Neural cell (in vitro differentiated cells): ENCODE results near the gene C1QTNF8. TPM values are rescaled to one million over a fixed set of nuclear protein-coding genes. Genes with fewer than 3 reads are reported as not detected.
"Not testable (repeated sequence)": the region's sequence is repeated elsewhere in the genome, so short reads cannot be mapped to it uniquely, and the experiment has no call there.

ENCODE experiments used
- H2AFZ ChIP-seq: fragments of 200-600, 300-800 bp; sonication (generic), shearing (Covaris generic); 2 replicates; pipeline ENCODE4 v1.6.0; 2014; ENCODE audit warnings: low read depth, mild to moderate bottlenecking, antibody characterized with exemption, low read length, moderate library complexity
- H3F3A ChIP-seq: fragments of 200-600 bp; shearing (Covaris generic); 2 replicates; pipeline ENCODE4 v1.6.1; 2016; ENCODE audit warnings: mild to moderate bottlenecking, moderate library complexity, mixed read lengths, antibody characterized with exemption, low read length; ENCODE audit not compliant: insufficient read depth, poor library complexity, severe bottlenecking
- H3K27ac ChIP-seq: fragments of 200-600, 300-800 bp; sonication (generic), shearing (Covaris generic); 2 replicates; pipeline ENCODE4 v1.5.1; 2014; ENCODE audit warnings: mild to moderate bottlenecking, low read length, moderate library complexity
- H3K27me3 ChIP-seq: fragments of 300-800, 200-600 bp; sonication (generic), shearing (Covaris generic); 2 replicates; pipeline ENCODE4 v1.6.0; 2014; ENCODE audit warnings: mild to moderate bottlenecking, low read depth, low read length, moderate library complexity; ENCODE audit not compliant: insufficient read depth
- H3K36me3 ChIP-seq: fragments of 300-800, 200-600 bp; sonication (generic), shearing (Covaris generic); 2 replicates; pipeline ENCODE4 v1.5.1; 2014; ENCODE audit warnings: mild to moderate bottlenecking, antibody characterized with exemption, low read length, moderate library complexity; ENCODE audit not compliant: insufficient read depth
- H3K4me2 ChIP-seq: fragments of 300-800, 200-600 bp; sonication (generic), shearing (Covaris generic); 2 replicates; pipeline ENCODE4 v1.6.0; 2014; ENCODE audit warnings: mild to moderate bottlenecking, low read length
- H3K4me3 ChIP-seq: fragments of 300-800, 200-600 bp; sonication (generic), shearing (Covaris generic); 2 replicates; pipeline ENCODE4 v1.5.1; 2014; ENCODE audit warnings: mild to moderate bottlenecking, low read length, moderate library complexity
- H3K79me2 ChIP-seq: fragments of 200-600 bp; shearing (Covaris generic); replicated peaks from 2 replicates; pipeline ENCODE4 v1.6.0; 2014; ENCODE audit warnings: mild to moderate bottlenecking, low read length, moderate library complexity; ENCODE audit not compliant: insufficient read depth
- H3K9ac ChIP-seq: fragments of 300-800, 200-600 bp; sonication (generic), shearing (Covaris generic); 2 replicates; pipeline ENCODE4 v1.6.1; 2016; ENCODE audit warnings: mild to moderate bottlenecking, low read length, mixed read lengths
- H3K9me2 ChIP-seq: fragments of 200-600 bp; shearing (Covaris generic); 2 replicates; pipeline ENCODE4 v1.6.1; 2016; ENCODE audit warnings: mild to moderate bottlenecking, low read length, mixed read lengths; ENCODE audit not compliant: insufficient read depth
- H3K9me3 ChIP-seq: fragments of 200-600, 300-800 bp; sonication (generic), shearing (Covaris generic); 2 replicates; pipeline ENCODE4 v1.6.1; 2016; ENCODE audit warnings: mild to moderate bottlenecking, mixed run types, low read length, moderate library complexity, mixed read lengths
- H4K20me1 ChIP-seq: fragments of 200-600 bp; shearing (Covaris generic); 2 replicates; pipeline ENCODE4 v1.6.1; 2016; ENCODE audit warnings: mild to moderate bottlenecking, mixed run types; ENCODE audit not compliant: insufficient read depth
- EP300 ChIP-seq: fragments of 450-650 bp; conservative IDR thresholded peaks from 2 replicates; pipeline ENCODE4 v1.6.1; 2014; ENCODE audit warnings: antibody characterized with exemption, mild to moderate bottlenecking, moderate library complexity; ENCODE audit not compliant: poor library complexity, severe bottlenecking
- EZH2 ChIP-seq: fragments of 200-600, 300-800 bp; shearing (Covaris generic), sonication (generic); IDR thresholded peaks from 2 replicates; pipeline ENCODE4 v1.6.1; 2014; ENCODE audit warnings: antibody characterized with exemption, low read length, borderline replicate concordance, mild to moderate bottlenecking; ENCODE audit not compliant: insufficient read depth, poor library complexity, severe bottlenecking
- MXI1 ChIP-seq: fragments of 450-650 bp; conservative IDR thresholded peaks from 2 replicates; pipeline ENCODE4 v1.6.1; 2014; ENCODE audit warnings: antibody characterized with exemption, mild to moderate bottlenecking; ENCODE audit not compliant: poor library complexity, severe bottlenecking
- POLR2AphosphoS5 ChIP-seq: IDR thresholded peaks from 2 replicates; pipeline ENCODE4 v1.6.1; 2012
- RAD21 ChIP-seq: fragments of 450-650 bp; conservative IDR thresholded peaks from 2 replicates; pipeline ENCODE4 v1.6.1; 2014; ENCODE audit warnings: antibody characterized with exemption, mild to moderate bottlenecking, moderate library complexity
- SMC3 ChIP-seq: fragments of 450-650 bp; conservative IDR thresholded peaks from 2 replicates; pipeline ENCODE4 v1.6.1; 2014; ENCODE audit warnings: antibody characterized with exemption, mild to moderate bottlenecking, moderate library complexity; ENCODE audit not compliant: poor library complexity
- TAF1 ChIP-seq: IDR thresholded peaks from 2 replicates; pipeline ENCODE4 v1.6.1; 2012; ENCODE audit warnings: low read depth
- polyA plus RNA-seq: library from polyadenylated mRNA; depleted of rRNA; stranded (reverse); fragments of >200 nt; gene quantifications from 2 replicates; pipeline ENCODE4 v1.2.3, GENCODE V29; 2014
- TF ChIP-seq, protein P1 (sequence below): IDR thresholded peaks from 2 replicates; pipeline ENCODE4 v1.6.1; 2012; ENCODE audit warnings: borderline replicate concordance
- TF ChIP-seq, protein P2 (sequence below): fragments of 450-650 bp; IDR thresholded peaks from 2 replicates; pipeline ENCODE4 v1.5.1; 2014; ENCODE audit warnings: antibody characterized with exemption, mild to moderate bottlenecking, moderate library complexity; ENCODE audit not compliant: poor library complexity, severe bottlenecking

Gene C1QTNF8
- polyA plus RNA-seq, 1 donor from 2014 or later: 0.79 TPM

DNA sequence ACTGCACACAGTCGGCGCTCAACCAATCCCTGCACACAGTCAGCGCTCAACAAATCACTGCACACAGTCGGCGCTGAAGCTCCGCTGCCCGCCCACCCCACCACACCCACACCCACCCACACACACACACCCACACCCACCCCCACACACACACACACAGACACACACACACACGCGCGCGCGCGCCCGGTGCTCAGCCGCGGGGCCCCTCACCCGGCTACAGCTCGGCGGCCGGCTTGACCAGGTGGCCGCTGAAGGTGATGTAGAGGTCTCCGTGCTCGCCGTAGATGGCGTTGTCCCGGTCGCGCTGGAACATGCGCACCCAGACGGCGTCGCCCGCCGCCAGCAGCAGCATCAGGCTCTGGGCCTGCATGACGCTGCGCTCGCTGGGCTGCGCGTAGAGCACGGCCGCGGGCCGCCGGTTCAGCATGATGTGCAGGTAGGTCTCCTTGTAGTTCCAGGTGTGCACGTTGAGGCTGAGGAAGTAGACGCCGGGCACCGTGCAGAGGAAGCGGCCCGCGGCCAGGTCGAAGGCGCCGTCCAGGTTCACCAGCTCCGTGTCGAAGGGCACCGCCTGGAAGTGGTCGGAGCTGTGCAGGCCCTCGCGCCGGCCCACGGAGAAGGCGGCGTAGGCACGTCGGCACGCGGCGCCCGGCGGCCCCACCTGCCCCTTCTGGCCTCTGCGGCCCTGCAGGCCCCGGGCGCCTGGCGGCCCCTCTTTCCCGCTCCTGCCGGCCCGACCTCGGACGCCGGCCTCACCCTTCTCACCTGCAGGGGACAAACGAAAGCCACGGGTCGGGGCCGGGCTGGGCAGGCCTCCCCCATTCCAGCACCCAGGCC, 2.5 kb downstream of the C1QTNF8 start:
- Histone ChIP-seq H3K36me3 (no peaks in the 10 kb centered on the region), H3K79me2 (no peaks in the 10 kb centered on the region), H3K9me3 (no peaks in the 10 kb centered on the region), H4K20me1 (no peaks in the 10 kb centered on the region), H3K4me3 (no peak overlapping the region), H3K9me2 (no peaks in the 10 kb centered on the region), H3K4me2 (no peak overlapping the region), H3F3A (no peaks in the 10 kb centered on the region), H3K9ac (no peak overlapping the region), H2AFZ (no peak overlapping the region), H3K27me3 (no peaks in the 10 kb centered on the region), H3K27ac (no peak overlapping the region)
- TF ChIP-seq, protein P1, sequence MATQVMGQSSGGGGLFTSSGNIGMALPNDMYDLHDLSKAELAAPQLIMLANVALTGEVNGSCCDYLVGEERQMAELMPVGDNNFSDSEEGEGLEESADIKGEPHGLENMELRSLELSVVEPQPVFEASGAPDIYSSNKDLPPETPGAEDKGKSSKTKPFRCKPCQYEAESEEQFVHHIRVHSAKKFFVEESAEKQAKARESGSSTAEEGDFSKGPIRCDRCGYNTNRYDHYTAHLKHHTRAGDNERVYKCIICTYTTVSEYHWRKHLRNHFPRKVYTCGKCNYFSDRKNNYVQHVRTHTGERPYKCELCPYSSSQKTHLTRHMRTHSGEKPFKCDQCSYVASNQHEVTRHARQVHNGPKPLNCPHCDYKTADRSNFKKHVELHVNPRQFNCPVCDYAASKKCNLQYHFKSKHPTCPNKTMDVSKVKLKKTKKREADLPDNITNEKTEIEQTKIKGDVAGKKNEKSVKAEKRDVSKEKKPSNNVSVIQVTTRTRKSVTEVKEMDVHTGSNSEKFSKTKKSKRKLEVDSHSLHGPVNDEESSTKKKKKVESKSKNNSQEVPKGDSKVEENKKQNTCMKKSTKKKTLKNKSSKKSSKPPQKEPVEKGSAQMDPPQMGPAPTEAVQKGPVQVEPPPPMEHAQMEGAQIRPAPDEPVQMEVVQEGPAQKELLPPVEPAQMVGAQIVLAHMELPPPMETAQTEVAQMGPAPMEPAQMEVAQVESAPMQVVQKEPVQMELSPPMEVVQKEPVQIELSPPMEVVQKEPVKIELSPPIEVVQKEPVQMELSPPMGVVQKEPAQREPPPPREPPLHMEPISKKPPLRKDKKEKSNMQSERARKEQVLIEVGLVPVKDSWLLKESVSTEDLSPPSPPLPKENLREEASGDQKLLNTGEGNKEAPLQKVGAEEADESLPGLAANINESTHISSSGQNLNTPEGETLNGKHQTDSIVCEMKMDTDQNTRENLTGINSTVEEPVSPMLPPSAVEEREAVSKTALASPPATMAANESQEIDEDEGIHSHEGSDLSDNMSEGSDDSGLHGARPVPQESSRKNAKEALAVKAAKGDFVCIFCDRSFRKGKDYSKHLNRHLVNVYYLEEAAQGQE: no peak
- TF ChIP-seq RAD21 (no peak), SMC3 (no peak), MXI1 (no peak), TAF1 (no peak), POLR2AphosphoS5 (no peak), EP300 (no peak), EZH2 (no peak)
- TF ChIP-seq, protein P2, sequence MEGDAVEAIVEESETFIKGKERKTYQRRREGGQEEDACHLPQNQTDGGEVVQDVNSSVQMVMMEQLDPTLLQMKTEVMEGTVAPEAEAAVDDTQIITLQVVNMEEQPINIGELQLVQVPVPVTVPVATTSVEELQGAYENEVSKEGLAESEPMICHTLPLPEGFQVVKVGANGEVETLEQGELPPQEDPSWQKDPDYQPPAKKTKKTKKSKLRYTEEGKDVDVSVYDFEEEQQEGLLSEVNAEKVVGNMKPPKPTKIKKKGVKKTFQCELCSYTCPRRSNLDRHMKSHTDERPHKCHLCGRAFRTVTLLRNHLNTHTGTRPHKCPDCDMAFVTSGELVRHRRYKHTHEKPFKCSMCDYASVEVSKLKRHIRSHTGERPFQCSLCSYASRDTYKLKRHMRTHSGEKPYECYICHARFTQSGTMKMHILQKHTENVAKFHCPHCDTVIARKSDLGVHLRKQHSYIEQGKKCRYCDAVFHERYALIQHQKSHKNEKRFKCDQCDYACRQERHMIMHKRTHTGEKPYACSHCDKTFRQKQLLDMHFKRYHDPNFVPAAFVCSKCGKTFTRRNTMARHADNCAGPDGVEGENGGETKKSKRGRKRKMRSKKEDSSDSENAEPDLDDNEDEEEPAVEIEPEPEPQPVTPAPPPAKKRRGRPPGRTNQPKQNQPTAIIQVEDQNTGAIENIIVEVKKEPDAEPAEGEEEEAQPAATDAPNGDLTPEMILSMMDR: no peak

DNA sequence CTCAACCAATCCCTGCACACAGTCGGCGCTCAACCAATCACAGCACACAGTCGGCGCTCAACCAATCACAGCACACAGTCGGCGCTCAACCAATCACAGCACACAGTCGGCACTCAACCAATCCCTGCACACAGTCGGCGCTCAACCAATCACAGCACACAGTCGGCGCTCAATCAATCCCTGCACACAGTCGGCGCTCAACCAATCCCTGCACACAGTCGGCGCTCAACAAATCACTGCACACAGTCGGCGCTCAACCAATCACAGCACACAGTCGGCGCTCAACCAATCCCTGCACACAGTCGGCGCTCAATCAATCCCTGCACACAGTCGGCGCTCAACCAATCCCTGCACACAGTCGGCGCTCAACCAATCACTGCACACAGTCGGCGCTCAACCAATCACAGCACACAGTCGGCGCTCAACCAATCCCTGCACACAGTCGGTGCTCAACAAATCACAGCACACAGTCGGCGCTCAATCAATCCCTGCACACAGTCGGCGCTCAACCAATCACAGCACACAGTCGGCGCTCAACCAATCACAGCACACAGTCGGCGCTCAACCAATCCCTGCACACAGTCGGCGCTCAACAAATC, 3.3 kb downstream of the C1QTNF8 start:
- H2AFZ ChIP-seq, H3K9me3 ChIP-seq, H3K4me2 ChIP-seq, H3K36me3 ChIP-seq, H4K20me1 ChIP-seq, H3F3A ChIP-seq, H3K27me3 ChIP-seq, H3K4me3 ChIP-seq, H3K79me2 ChIP-seq, H3K9me2 ChIP-seq, H3K27ac ChIP-seq, H3K9ac ChIP-seq: not testable (repeated sequence)
